T-helper 17 cell (primary cell): ENCODE measurements around the gene BCAT1. TPM values are rescaled to one million over a fixed set of nuclear protein-coding genes. Genes with fewer than 3 reads are reported as not detected.
"Not testable (repeated sequence)": the region's sequence is repeated elsewhere in the genome, so short reads cannot be mapped to it uniquely, and the experiment has no call there.

Experiments
- ATAC-seq: fragments of 150-1000 bp; cut with Tn5 transposase; 2 replicates; pipeline ENCODE4 v1.10.0; 2021; ENCODE audit warnings: mild to moderate bottlenecking, moderate library complexity
- DNase-seq, 3 donors: peaks; one replicate each; pipeline versions ENCODE4 v3.0.0 to v3.0.0-alpha.2; 2020 to 2021
- H3K9me3 ChIP-seq: one replicate; pipeline ENCODE4 v1.7.0; 2013; ENCODE audit warnings: low read length, mild to moderate bottlenecking; ENCODE audit not compliant: control insufficient read depth, poor library complexity, severe bottlenecking
- H3K27ac Mint-ChIP-seq: one replicate; pipeline ENCODE4 v1.8.0; 2022; ENCODE audit warnings: mild to moderate bottlenecking, moderate library complexity, mixed read lengths
- H3K27me3 Mint-ChIP-seq: one replicate; pipeline ENCODE4 v1.8.0; 2022; ENCODE audit warnings: mixed read lengths
- H3K36me3 Mint-ChIP-seq: one replicate; pipeline ENCODE4 v1.8.0; 2022; ENCODE audit warnings: low read depth, mixed read lengths
- H3K4me1 Mint-ChIP-seq: one replicate; pipeline ENCODE4 v1.8.0; 2022; ENCODE audit warnings: mild to moderate bottlenecking, mixed read lengths
- H3K4me3 Mint-ChIP-seq: one replicate; pipeline ENCODE4 v1.8.0; 2022; ENCODE audit warnings: mild to moderate bottlenecking, moderate library complexity, mixed read lengths
- total RNA-seq, 4 donors: library from RNA in 2 of 4; stranded (reverse) in 2 of 4; gene quantifications; one replicate each; pipeline ENCODE4 v1.2.3 and lab custom pipeline; 2022 to 2026

Gene BCAT1
- total RNA-seq, 2 donors from 2014 or later: 1.1 to 1.6 TPM

- Mint-ChIP-seq H3K27ac (no peak overlapping the region), H3K36me3 (no peaks in the 10 kb centered on the region), H3K4me3 (no peak overlapping the region), H3K27me3 (peaks cover 5% of the 10 kb centered on the region), H3K4me1 (no peaks in the 10 kb centered on the region)
- ATAC-seq (no peak), DNase-seq (no peak)
- no peaks in the 10 kb centered on the region for H3K9me3 ChIP-seq
Measured at GRCh38 chr12:24872211-24872610, 76.7 kb downstream of the BCAT1 start.

GRCh38 chr12:24866139-24866538 lies 82.8 kb downstream of the BCAT1 start:
- not testable (repeated sequence) for H3K9me3 ChIP-seq, H3K36me3 Mint-ChIP-seq, ATAC-seq, H3K4me1 Mint-ChIP-seq, DNase-seq, H3K4me3 Mint-ChIP-seq, H3K27ac Mint-ChIP-seq, H3K27me3 Mint-ChIP-seq

- no peak for DNase-seq
- no peak for ATAC-seq
Measured at GRCh38 chr12:24864796-24865125, 84.1 kb downstream of the BCAT1 start.

GRCh38 chr12:24861766-24862540 lies 86.9 kb downstream of the BCAT1 start:
- H3K4me1 Mint-ChIP-seq: no peaks in the 10 kb centered on the region
- H3K27ac Mint-ChIP-seq: no peak overlapping the region
- H3K27me3 Mint-ChIP-seq: no peaks in the 10 kb centered on the region
- ATAC-seq: no peak
- H3K9me3 ChIP-seq: no peaks in the 10 kb centered on the region
- H3K4me3 Mint-ChIP-seq: no peak overlapping the region
- no peak for DNase-seq
- no peaks in the 10 kb centered on the region for H3K36me3 Mint-ChIP-seq

More at GRCh38 chr12:24864796-24865125, 84.1 kb downstream of the BCAT1 start:
- no peak overlapping the region for H3K27ac Mint-ChIP-seq
- H3K4me3 Mint-ChIP-seq: no peak overlapping the region
- H3K9me3 ChIP-seq: no peaks in the 10 kb centered on the region
- no peaks in the 10 kb centered on the region for H3K27me3 Mint-ChIP-seq
- no peaks in the 10 kb centered on the region for H3K4me1 Mint-ChIP-seq
- H3K36me3 Mint-ChIP-seq: no peaks in the 10 kb centered on the region

GRCh38 chr12:24860546-24860945 lies 88.4 kb downstream of the BCAT1 start:
- ATAC-seq (no peak), DNase-seq (no peak)
- Mint-ChIP-seq H3K4me3 (no peak overlapping the region), H3K27ac (no peak overlapping the region), H3K27me3 (no peaks in the 10 kb centered on the region), H3K4me1 (no peaks in the 10 kb centered on the region), H3K36me3 (no peaks in the 10 kb centered on the region)
- H3K9me3 ChIP-seq: no peaks in the 10 kb centered on the region

- Mint-ChIP-seq H3K27ac (no peak overlapping the region), H3K27me3 (no peaks in the 10 kb centered on the region), H3K4me1 (no peaks in the 10 kb centered on the region), H3K36me3 (peaks cover 2% of the 10 kb centered on the region), H3K4me3 (no peak overlapping the region)
- no peaks in the 10 kb centered on the region for H3K9me3 ChIP-seq
- DNase-seq (no peak), ATAC-seq (no peak)
Measured at GRCh38 chr12:24856541-24856940, 92.4 kb downstream of the BCAT1 start.

- H3K36me3 Mint-ChIP-seq: peaks cover 2% of the 10 kb centered on the region
- H3K27me3 Mint-ChIP-seq: no peaks in the 10 kb centered on the region
- no peaks in the 10 kb centered on the region for H3K4me1 Mint-ChIP-seq
- DNase-seq: no peak
- H3K4me3 Mint-ChIP-seq: no peak overlapping the region
- no peak overlapping the region for H3K27ac Mint-ChIP-seq
- no peaks in the 10 kb centered on the region for H3K9me3 ChIP-seq
- ATAC-seq: no peak
Measured at GRCh38 chr12:24854908-24855307, 94.0 kb downstream of the BCAT1 start.

GRCh38 chr12:24854017-24854416 lies 94.9 kb downstream of the BCAT1 start:
- H3K9me3 ChIP-seq: no peaks in the 10 kb centered on the region
- H3K4me1 Mint-ChIP-seq: no peaks in the 10 kb centered on the region
- no peak overlapping the region for H3K27ac Mint-ChIP-seq
- no peak overlapping the region for H3K4me3 Mint-ChIP-seq
- no peak for DNase-seq
- H3K27me3 Mint-ChIP-seq: no peaks in the 10 kb centered on the region
- H3K36me3 Mint-ChIP-seq: peaks cover 2% of the 10 kb centered on the region
- no peak for ATAC-seq

- H3K9me3 ChIP-seq: no peaks in the 10 kb centered on the region
- Mint-ChIP-seq H3K27ac (no peak overlapping the region), H3K36me3 (peaks cover 2% of the 10 kb centered on the region), H3K27me3 (peaks cover 3% of the 10 kb centered on the region), H3K4me3 (no peak overlapping the region), H3K4me1 (no peaks in the 10 kb centered on the region)
- ATAC-seq (no peak), DNase-seq (no peak)
Measured at GRCh38 chr12:24853588-24853987, 95.3 kb downstream of the BCAT1 start.

GRCh38 chr12:24853094-24853493 lies 95.8 kb downstream of the BCAT1 start:
- DNase-seq (no peak), ATAC-seq (no peak)
- Mint-ChIP-seq H3K36me3 (peaks cover 2% of the 10 kb centered on the region), H3K27me3 (peaks cover 6% of the 10 kb centered on the region), H3K27ac (no peak overlapping the region), H3K4me1 (no peaks in the 10 kb centered on the region), H3K4me3 (peak overlapping the region; percentile 60)
- no peaks in the 10 kb centered on the region for H3K9me3 ChIP-seq

- Mint-ChIP-seq H3K4me3 (no peak overlapping the region), H3K36me3 (peaks cover 2% of the 10 kb centered on the region), H3K27ac (no peak overlapping the region), H3K4me1 (no peaks in the 10 kb centered on the region), H3K27me3 (peaks cover 6% of the 10 kb centered on the region)
- ATAC-seq: no peak
- no peak for DNase-seq
- no peaks in the 10 kb centered on the region for H3K9me3 ChIP-seq
Measured at GRCh38 chr12:24852420-24852819, 96.5 kb downstream of the BCAT1 start.

- not testable (repeated sequence) for H3K9me3 ChIP-seq, H3K4me1 Mint-ChIP-seq, DNase-seq, H3K27ac Mint-ChIP-seq, H3K4me3 Mint-ChIP-seq, H3K36me3 Mint-ChIP-seq, ATAC-seq
- peaks cover 10% of the 10 kb centered on the region for H3K27me3 Mint-ChIP-seq
Measured at GRCh38 chr12:24851883-24852282, 97.0 kb downstream of the BCAT1 start.

- Mint-ChIP-seq H3K27ac (no peak overlapping the region), H3K4me3 (no peak overlapping the region), H3K27me3 (peaks cover 10% of the 10 kb centered on the region), H3K4me1 (no peaks in the 10 kb centered on the region), H3K36me3 (peaks cover 2% of the 10 kb centered on the region)
- no peak for ATAC-seq
- no peaks in the 10 kb centered on the region for H3K9me3 ChIP-seq
- DNase-seq: no peak
Measured at GRCh38 chr12:24851341-24851740, 97.6 kb downstream of the BCAT1 start.

- Mint-ChIP-seq H3K4me1 (no peaks in the 10 kb centered on the region), H3K27ac (no peak overlapping the region), H3K27me3 (peaks cover 10% of the 10 kb centered on the region), H3K4me3 (no peak overlapping the region), H3K36me3 (peaks cover 2% of the 10 kb centered on the region)
- no peaks in the 10 kb centered on the region for H3K9me3 ChIP-seq
- DNase-seq: no peak
- ATAC-seq: no peak
Measured at GRCh38 chr12:24850496-24850895, 98.4 kb downstream of the BCAT1 start.
